GM12891 (cell line): ENCODE measurements around the gene EFCAB11.

Experiments
- DNase-seq: peaks from one replicate; pipeline ENCODE4 v3.0.0; 2011; ENCODE audit warnings: low spot score; ENCODE audit not compliant: insufficient read length
- FAIRE-seq: peaks from 2 replicates; lab custom pipeline; 2011; peaks lifted over from hg19 to GRCh38; lab: Jason Lieb, UNC
- PAX5 ChIP-seq: IDR thresholded peaks from 2 replicates; pipeline ENCODE4 v1.6.1; 2011; ENCODE audit warnings: low read length, moderate library complexity, mild to moderate bottlenecking; ENCODE audit not compliant: insufficient read depth, severe bottlenecking
- POLR2A ChIP-seq: IDR thresholded peaks from 2 replicates; pipeline ENCODE4 v1.6.1; 2011; ENCODE audit warnings: low read depth, low read length, control low read depth
- POLR2AphosphoS5 ChIP-seq: IDR thresholded peaks from 2 replicates; pipeline ENCODE4 v1.6.1; 2011; ENCODE audit warnings: low read depth, low read length, control low read depth
- POU2F2 ChIP-seq: IDR thresholded peaks from 2 replicates; pipeline ENCODE4 v1.6.1; 2011; ENCODE audit warnings: low read depth, mild to moderate bottlenecking, control low read depth, low read length, moderate library complexity
- SPI1 ChIP-seq: IDR thresholded peaks from 2 replicates; pipeline ENCODE4 v1.6.1; 2011; ENCODE audit warnings: low read depth, low read length, control low read depth
- TAF1 ChIP-seq: IDR thresholded peaks from 2 replicates; pipeline ENCODE4 v1.6.1; 2011; ENCODE audit warnings: low read depth, low read length, control low read depth

Gene EFCAB11

GRCh38 chr14:89767131-89767530 lies 187.4 kb downstream of the EFCAB11 start:
- no peak for DNase-seq
- FAIRE-seq, result peak; percentile 79
- TF ChIP-seq TAF1 (no peak), PAX5 (no peak), POU2F2 (no peak), SPI1 (no peak), POLR2AphosphoS5 (no peak), POLR2A (no peak)

GRCh38 chr14:89765346-89765745 lies 189.2 kb downstream of the EFCAB11 start:
- no peak for FAIRE-seq
- TF ChIP-seq PAX5 (no peak), POLR2AphosphoS5 (no peak), SPI1 (no peak), TAF1 (no peak), POU2F2 (no peak), POLR2A (no peak)
- no peak for DNase-seq

DNA sequence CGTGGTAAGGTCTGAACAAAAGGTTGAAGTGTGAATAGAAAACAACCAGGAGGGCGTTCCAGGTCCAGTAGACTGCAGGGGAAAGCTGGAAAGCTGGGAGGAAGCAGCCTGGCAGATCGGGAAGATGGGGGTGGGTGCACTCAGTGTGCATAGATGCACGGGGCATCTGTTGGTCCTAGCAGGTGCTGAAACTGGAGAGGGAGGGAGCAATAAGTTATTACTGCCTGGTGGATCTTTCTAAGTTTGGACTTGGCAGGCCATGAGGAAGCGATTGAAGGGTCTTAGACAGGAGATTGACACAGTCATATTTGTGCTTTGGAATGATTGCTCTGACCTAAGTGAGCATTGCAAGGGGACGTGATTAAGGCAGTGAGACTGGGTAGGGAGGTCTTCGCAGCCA lies 194.4 kb downstream of the EFCAB11 start:
- TF ChIP-seq POLR2AphosphoS5, result no peak
- no peak for TF ChIP-seq PAX5
- no peak for TF ChIP-seq TAF1
- no peak for TF ChIP-seq POU2F2
- no peak for TF ChIP-seq POLR2A
- no peak for TF ChIP-seq SPI1
- FAIRE-seq, result no peak

GRCh38 chr14:89757313-89757939 lies 197.1 kb downstream of the EFCAB11 start:
- TF ChIP-seq PAX5, result no peak
- TF ChIP-seq POLR2AphosphoS5, result no peak
- no peak for TF ChIP-seq TAF1
- no peak for TF ChIP-seq POU2F2
- TF ChIP-seq SPI1, result no peak
- no peak for TF ChIP-seq POLR2A
- FAIRE-seq, result no peak

More for the DNA sequence above, 194.4 kb downstream of the EFCAB11 start:
- no peak for DNase-seq

DNA sequence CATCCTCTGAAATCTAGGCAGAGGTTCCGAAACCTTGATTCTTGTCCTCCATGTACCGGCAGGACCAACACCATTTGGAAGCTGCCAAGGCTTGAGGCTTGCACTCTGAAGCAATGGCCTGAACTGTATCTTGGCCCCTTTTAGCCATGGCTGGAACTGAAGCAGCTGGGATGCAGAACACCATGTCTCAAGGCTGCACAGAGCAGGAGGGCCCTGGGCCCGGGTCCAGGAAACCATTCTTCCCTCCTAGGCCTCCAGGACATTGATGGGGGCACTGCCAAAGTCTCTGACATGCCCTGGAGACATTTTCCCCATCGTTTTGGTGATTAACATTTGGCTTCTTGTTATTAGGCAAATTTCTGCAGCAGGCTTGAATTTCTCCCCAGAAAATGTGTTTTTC lies 198.7 kb downstream of the EFCAB11 start:
- DNase-seq (no peak), FAIRE-seq (no peak)
- TF ChIP-seq POU2F2 (no peak), PAX5 (no peak), SPI1 (no peak), POLR2A (no peak), POLR2AphosphoS5 (no peak), TAF1 (no peak)

More at GRCh38 chr14:89757313-89757939, 197.1 kb downstream of the EFCAB11 start:
- DNase-seq, result no peak

- no peak for TF ChIP-seq TAF1
- no peak for TF ChIP-seq POLR2AphosphoS5
- TF ChIP-seq SPI1, result no peak
- TF ChIP-seq POLR2A, result no peak
- no peak for TF ChIP-seq PAX5
- no peak for FAIRE-seq
- no peak for DNase-seq
Measured at GRCh38 chr14:89753828-89754412, 200.6 kb downstream of the EFCAB11 start.

DNA sequence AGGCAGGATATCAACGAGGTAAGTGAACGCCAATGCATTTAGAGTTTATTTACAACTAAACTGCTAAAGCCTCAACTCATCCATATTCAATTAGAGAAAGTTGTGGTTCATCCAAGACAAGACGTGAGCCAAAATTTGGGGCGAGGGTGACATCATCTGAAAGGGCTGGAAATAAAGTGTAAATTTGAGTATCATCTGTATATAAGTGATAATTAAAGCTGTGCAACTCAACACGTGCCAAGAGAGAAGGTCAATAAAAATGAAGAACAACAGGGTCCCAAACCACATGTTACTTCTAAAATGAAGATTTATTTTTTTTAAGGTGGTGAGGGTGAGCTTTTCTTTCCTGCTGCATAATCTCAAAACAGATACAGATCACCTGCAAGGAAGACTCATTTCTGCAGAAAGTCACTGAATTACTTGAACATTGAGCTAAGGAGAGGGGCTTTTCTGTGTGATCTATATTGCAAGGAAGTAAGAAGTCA lies 203.6 kb downstream of the EFCAB11 start:
- TF ChIP-seq SPI1 (no peak), TAF1 (no peak), POLR2AphosphoS5 (no peak), PAX5 (no peak), POU2F2 (no peak), POLR2A (no peak)
- DNase-seq, result no peak
- FAIRE-seq, result no peak

DNA sequence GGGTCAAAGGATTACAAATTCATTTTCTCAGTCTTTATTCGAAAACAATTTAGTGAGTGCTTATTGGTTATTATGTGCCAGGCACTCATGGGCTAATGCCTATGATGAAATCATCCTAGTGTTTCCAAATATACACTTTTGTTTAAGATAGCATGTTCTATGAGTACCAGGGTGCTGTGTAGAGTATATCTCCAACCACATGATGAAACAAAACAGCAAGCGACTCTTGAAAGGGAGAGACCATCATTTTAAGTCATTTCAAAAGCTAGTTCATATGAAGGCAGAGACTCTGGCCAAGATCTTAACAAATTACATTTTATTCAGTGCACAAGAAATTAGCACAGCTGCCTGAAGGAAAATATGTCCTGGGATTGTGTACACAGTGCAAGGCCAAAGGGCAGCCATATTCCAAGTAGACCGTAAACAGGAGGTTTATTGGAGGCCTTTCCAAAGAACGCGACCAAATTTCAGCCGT lies 204.2 kb downstream of the EFCAB11 start:
- TF ChIP-seq POLR2AphosphoS5, result no peak
- TF ChIP-seq TAF1, result no peak
- no peak for TF ChIP-seq POU2F2
- TF ChIP-seq POLR2A, result no peak
- TF ChIP-seq PAX5, result no peak
- TF ChIP-seq SPI1, result no peak
- DNase-seq (no peak), FAIRE-seq (no peak)

- DNase-seq, result no peak
- TF ChIP-seq TAF1 (no peak), SPI1 (no peak), POLR2A (no peak), POLR2AphosphoS5 (no peak), PAX5 (no peak), POU2F2 (no peak)
- no peak for FAIRE-seq
Measured at GRCh38 chr14:89748004-89748403, 206.5 kb downstream of the EFCAB11 start.
